ENCODE measurements around the gene ATP5PD. TPM values are rescaled to one million over a fixed set of nuclear protein-coding genes. Genes with fewer than 3 reads are reported as not detected.
"Not testable (repeated sequence)": the region's sequence is repeated elsewhere in the genome, so short reads cannot be mapped to it uniquely, and the experiment has no call there.

The ATP5PD gene
- total and polyA plus RNA-seq, 7 donors, result 409 to 931 (median 577) TPM

- TF ChIP-seq CTCF (IDR thresholded peaks at IDR 0.05), result no peak
- peak overlapping the region; percentile 85 for H3K27ac ChIP-seq
- H3K36me3 ChIP-seq (ENCODE audit: insufficient read depth in 1 of 2, low read depth in 1 of 2), result no peaks in the 10 kb centered on the region
- H3K27me3 ChIP-seq (ENCODE audit: insufficient read depth in 3 of 3, low read length in 2 of 3), result no peaks in the 10 kb centered on the region
- no peaks in the 10 kb centered on the region for H3K9me3 ChIP-seq
- WGBS, 3 donors, result 40 to 51% (median 50%) methylated on average over 7 to 8 of the region's 8 CpGs
- no peak overlapping the region for H3K4me3 ChIP-seq
- DNase-seq, result peak in 1 of 2 donors; percentile 58
- H3K4me1 ChIP-seq, result peaks cover 15% of the 10 kb centered on the region
- intact Hi-C loops (cut with DNase I), result loop anchor here in 1 of 2 donors (5.0 kb wide), 1 partner anchor 49 kb away; no protein-coding TSS in a partner anchor
- ATAC-seq, result peak in 2 of 4 donors; percentile 5 to 26
Observed at GRCh38 chr17:75010683-75011400, 35.9 kb downstream of the ATP5PD start.

DNA sequence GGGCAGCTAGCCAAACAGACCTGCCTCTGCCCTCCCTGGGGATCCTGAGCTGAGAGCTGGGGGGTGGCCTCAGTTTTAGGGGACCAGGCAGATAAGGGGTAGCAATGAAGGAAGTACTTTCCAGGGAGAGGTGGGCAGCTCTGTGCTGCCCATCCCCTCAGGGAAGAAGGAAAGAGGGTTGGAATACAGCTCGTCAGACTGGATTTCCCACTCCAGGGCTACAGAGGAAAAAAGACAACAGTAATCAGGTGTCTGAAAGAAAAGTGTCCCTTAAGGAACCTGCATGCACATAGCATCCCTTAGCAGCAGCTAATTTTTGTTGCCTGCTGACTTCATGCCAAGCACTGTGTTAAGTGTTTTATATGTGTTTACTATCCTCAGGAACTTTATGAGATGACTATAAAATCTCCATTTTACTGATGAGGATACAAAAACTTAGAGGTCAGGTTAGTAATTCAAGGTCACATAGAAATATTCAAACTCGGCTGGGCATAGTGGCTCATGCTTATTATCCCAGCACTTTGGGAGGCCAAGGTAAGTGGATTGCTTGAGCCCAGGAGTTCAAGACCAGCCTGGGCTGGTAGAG lies 37.5 kb downstream of the ATP5PD start:
- no peak for TF ChIP-seq CTCF (IDR thresholded peaks at IDR 0.05)
- ATAC-seq (no peak), DNase-seq (peak in 1 of 2 donors; percentile 23)
- no peak overlapping the region for H3K4me3 ChIP-seq
- H3K36me3 ChIP-seq (ENCODE audit: insufficient read depth in 1 of 2, low read depth in 1 of 2), result no peaks in the 10 kb centered on the region
- no peaks in the 10 kb centered on the region for H3K27me3 ChIP-seq (ENCODE audit: insufficient read depth in 3 of 3, low read length in 2 of 3)
- intact Hi-C loops (cut with DNase I), result loop anchor here in 1 of 2 donors (5.0 kb wide), 1 partner anchor 47 kb away; no protein-coding TSS in a partner anchor
- peaks cover 15% of the 10 kb centered on the region for H3K4me1 ChIP-seq
- H3K27ac ChIP-seq, result no peak overlapping the region
- H3K9me3 ChIP-seq, result no peaks in the 10 kb centered on the region
- WGBS, 3 donors, result 75 to 81% (median 80%) methylated on average over 2 of the region's 2 CpGs

GRCh38 chr17:75008373-75008772 lies 38.4 kb downstream of the ATP5PD start:
- WGBS, 3 donors, result 88 to 91% (median 90%) methylated on average over 6 of the region's 6 CpGs
- H3K9me3 ChIP-seq, result no peaks in the 10 kb centered on the region
- ATAC-seq (no peak), DNase-seq (peak in 1 of 2 donors; percentile 16)
- no peak for TF ChIP-seq CTCF (IDR thresholded peaks at IDR 0.05)
- intact Hi-C loops (cut with DNase I), result loop anchor here in 1 of 2 donors (5.0 kb wide), 1 partner anchor 46 kb away; no protein-coding TSS in a partner anchor
- no peaks in the 10 kb centered on the region for H3K27me3 ChIP-seq (ENCODE audit: insufficient read depth in 3 of 3, low read length in 2 of 3)
- peaks cover 9% of the 10 kb centered on the region for H3K4me1 ChIP-seq
- no peak overlapping the region for H3K27ac ChIP-seq
- no peaks in the 10 kb centered on the region for H3K36me3 ChIP-seq (ENCODE audit: insufficient read depth in 1 of 2, low read depth in 1 of 2)
- no peak overlapping the region for H3K4me3 ChIP-seq

DNA sequence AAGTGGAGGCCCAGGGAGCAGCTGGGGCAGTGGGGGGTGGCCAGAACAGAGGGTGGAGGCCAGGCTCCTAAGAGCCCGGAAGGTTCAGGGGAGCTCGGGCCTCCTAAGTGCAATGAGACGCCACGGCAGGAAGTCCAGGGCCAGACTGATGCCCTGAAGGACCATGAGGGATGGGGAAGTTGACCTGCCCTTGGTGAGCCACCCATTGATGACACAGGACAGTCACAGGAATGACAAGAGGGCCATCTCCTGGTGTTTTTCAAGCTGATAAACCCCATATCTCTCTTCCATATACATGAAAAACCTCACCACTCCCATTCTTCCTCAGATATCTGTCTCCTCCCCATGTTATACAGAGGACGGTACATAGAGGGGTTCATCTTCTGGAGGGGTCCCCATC lies 40.1 kb downstream of the ATP5PD start:
- no peak for ATAC-seq
- H3K36me3 ChIP-seq (ENCODE audit: insufficient read depth in 1 of 2, low read depth in 1 of 2), result no peaks in the 10 kb centered on the region
- no peaks in the 10 kb centered on the region for H3K9me3 ChIP-seq
- peak in 1 of 2 donors; percentile 25 for DNase-seq
- H3K4me3 ChIP-seq, result no peak overlapping the region
- H3K4me1 ChIP-seq, result peaks cover 2% of the 10 kb centered on the region
- no peak overlapping the region for H3K27ac ChIP-seq
- WGBS, 3 donors, result 87 to 95% (median 87%) methylated on average over 5 of the region's 5 CpGs
- no peak for TF ChIP-seq CTCF (IDR thresholded peaks at IDR 0.05)
- H3K27me3 ChIP-seq (ENCODE audit: insufficient read depth in 3 of 3, low read length in 2 of 3), result no peaks in the 10 kb centered on the region
- intact Hi-C loops (cut with DNase I), result loop anchor here in 1 of 2 donors (5.0 kb wide), 1 partner anchor 44 kb away; no protein-coding TSS in a partner anchor

GRCh38 chr17:75006084-75006483 lies 40.7 kb downstream of the ATP5PD start:
- H3K9me3 ChIP-seq; DNase-seq; H3K27ac ChIP-seq; H3K4me1 ChIP-seq; H3K36me3 ChIP-seq (ENCODE audit: insufficient read depth in 1 of 2, low read depth in 1 of 2); H3K4me3 ChIP-seq; H3K27me3 ChIP-seq (ENCODE audit: insufficient read depth in 3 of 3, low read length in 2 of 3); ATAC-seq: not testable (repeated sequence)
- WGBS, 3 donors, result 93 to 97% (median 96%) methylated on average over 6 of the region's 6 CpGs
- intact Hi-C loops (cut with DNase I), result loop anchor here in 1 of 2 donors (5.0 kb wide), 1 partner anchor 44 kb away; no protein-coding TSS in a partner anchor

Measured in psoas muscle (tissue), 8 donors.